LHCN-M2 (cell line): ENCODE measurements around the gene PMIS2. TPM values are rescaled to one million over a fixed set of nuclear protein-coding genes. Genes with fewer than 3 reads are reported as not detected.
A peak's percentile ranks its signal among the peaks of the same experiment; 100 is the strongest.

Experiments used
- DNase-seq: peaks from one replicate; pipeline ENCODE4 v3.0.0-alpha.2; 2012; ENCODE audit warnings: low read depth
- polyA plus RNA-seq: library from polyadenylated mRNA; unstranded; fragments of >200 nt; gene quantifications from one replicate; pipeline ENCODE4 v1.2.1, GENCODE V29; 2012; ENCODE audit warnings: missing spikeins
- total RNA-seq: library from RNA; depleted of rRNA; stranded (reverse); fragments of >200 nt; gene quantifications from 2 replicates; pipeline ENCODE4 v1.2.3, GENCODE V29; 2014; rRNA removed

The PMIS2 gene
- total RNA-seq, result not detected in 2 replicates
- polyA plus RNA-seq, result not detected

- peak; percentile 11 for DNase-seq
Observed at GRCh38 chr19:35585848-35586247, at the start of gene PMIS2. TSS of gene PMIS2 (plus strand) at chr19:35586173. CDS start at chr19:35586260, 87 bp downstream.

- DNase-seq, result no peak
Observed at GRCh38 chr19:35539314-35539713, 46.7 kb upstream of the PMIS2 start.

- DNase-seq, result no peak
Observed at GRCh38 chr19:35539850-35540249, 46.1 kb upstream of the PMIS2 start.

GRCh38 chr19:35540356-35540927 lies 45.5 kb upstream of the PMIS2 start:
- no peak for DNase-seq

GRCh38 chr19:35542209-35542608 lies 43.8 kb upstream of the PMIS2 start:
- no peak for DNase-seq

GRCh38 chr19:35543280-35544109 lies 42.5 kb upstream of the PMIS2 start:
- DNase-seq, result no peak

GRCh38 chr19:35544110-35544802 lies 41.7 kb upstream of the PMIS2 start:
- no peak for DNase-seq

GRCh38 chr19:35545001-35545854 lies 40.7 kb upstream of the PMIS2 start, which contains the start of gene TMEM147:
TSS of gene TMEM147 (plus strand) at chr19:35545626. CDS start at chr19:35545740, 114 bp downstream.
- DNase-seq, result peak; percentile 83

- DNase-seq, result peak; percentile 16
Observed at GRCh38 chr19:35545855-35546381, 40.1 kb upstream of the PMIS2 start.

- DNase-seq, result no peak
Observed at GRCh38 chr19:35546532-35546931, 39.4 kb upstream of the PMIS2 start.

GRCh38 chr19:35549174-35549788 lies 36.7 kb upstream of the PMIS2 start:
- peak; percentile 48 for DNase-seq

- DNase-seq, result no peak
Observed at GRCh38 chr19:35549879-35550523, 36.0 kb upstream of the PMIS2 start.

- no peak for DNase-seq
Observed at GRCh38 chr19:35551091-35551810, 34.7 kb upstream of the PMIS2 start.

- no peak for DNase-seq
Observed at GRCh38 chr19:35552534-35553384, 33.2 kb upstream of the PMIS2 start.

- DNase-seq, result no peak
Observed at GRCh38 chr19:35553385-35554000, 32.5 kb upstream of the PMIS2 start.

- DNase-seq, result no peak
Observed at GRCh38 chr19:35554076-35554475, 31.9 kb upstream of the PMIS2 start.

- peak; percentile 22 for DNase-seq
Observed at GRCh38 chr19:35555301-35556005, 30.5 kb upstream of the PMIS2 start.
